B cell (primary cell): ENCODE data around the gene CHST9.

Experiments used
- CTCF ChIP-seq: fragments of 200-600 bp; IDR thresholded peaks from one replicate; pipeline ENCODE4 v1.8.0; 2022; ENCODE audit warnings: antibody characterized with exemption, mild to moderate bottlenecking
- EZH2 ChIP-seq: IDR thresholded peaks from 2 replicates; pipeline ENCODE4 v1.6.1; 2012; ENCODE audit warnings: borderline replicate concordance, low read depth, mild to moderate bottlenecking, moderate library complexity, low read length; ENCODE audit not compliant: insufficient read depth, poor library complexity, severe bottlenecking

- no peak for TF ChIP-seq CTCF
- no peak for TF ChIP-seq EZH2
Measured at GRCh38 chr18:26948703-26949102, 236.4 kb downstream of the CHST9 start.
